Superior temporal gyrus (tissue), 1 donor: ENCODE results near the gene DRC7.

ENCODE experiments used
- DNase-seq: peaks from one replicate; pipeline ENCODE4 v3.0.0-alpha.2; 2016; ENCODE audit errors: extremely low spot score

Gene DRC7

GRCh38 chr16:57675741-57676551 is 18.7 kb upstream of the DRC7 start:
- no peak for DNase-seq

- no peak for DNase-seq
Measured at GRCh38 chr16:57676553-57677085, 18.0 kb upstream of the DRC7 start.

- DNase-seq = no peak
Measured at GRCh38 chr16:57677622-57678369, 16.8 kb upstream of the DRC7 start.

DNA sequence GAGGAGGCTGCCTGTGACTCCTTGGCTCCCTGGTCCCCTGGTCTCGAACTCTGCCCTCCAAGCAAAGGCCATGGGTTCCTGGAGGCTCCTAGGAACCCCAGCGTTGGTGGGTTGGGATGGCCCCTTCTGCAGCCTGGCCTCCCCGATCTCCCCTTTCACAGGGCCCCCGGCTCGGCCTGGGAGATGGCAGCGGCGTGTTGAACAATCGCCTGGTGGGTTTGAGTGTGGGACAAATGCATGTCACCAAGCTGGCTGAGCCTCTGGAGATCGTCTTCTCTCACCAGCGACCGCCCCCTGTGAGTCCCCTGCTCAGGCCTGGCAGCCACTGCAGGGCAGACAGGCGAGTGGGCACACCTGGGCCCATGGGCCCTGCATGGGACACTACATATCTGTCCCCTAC is 15.6 kb upstream of the DRC7 start:
- no peak for DNase-seq

DNA sequence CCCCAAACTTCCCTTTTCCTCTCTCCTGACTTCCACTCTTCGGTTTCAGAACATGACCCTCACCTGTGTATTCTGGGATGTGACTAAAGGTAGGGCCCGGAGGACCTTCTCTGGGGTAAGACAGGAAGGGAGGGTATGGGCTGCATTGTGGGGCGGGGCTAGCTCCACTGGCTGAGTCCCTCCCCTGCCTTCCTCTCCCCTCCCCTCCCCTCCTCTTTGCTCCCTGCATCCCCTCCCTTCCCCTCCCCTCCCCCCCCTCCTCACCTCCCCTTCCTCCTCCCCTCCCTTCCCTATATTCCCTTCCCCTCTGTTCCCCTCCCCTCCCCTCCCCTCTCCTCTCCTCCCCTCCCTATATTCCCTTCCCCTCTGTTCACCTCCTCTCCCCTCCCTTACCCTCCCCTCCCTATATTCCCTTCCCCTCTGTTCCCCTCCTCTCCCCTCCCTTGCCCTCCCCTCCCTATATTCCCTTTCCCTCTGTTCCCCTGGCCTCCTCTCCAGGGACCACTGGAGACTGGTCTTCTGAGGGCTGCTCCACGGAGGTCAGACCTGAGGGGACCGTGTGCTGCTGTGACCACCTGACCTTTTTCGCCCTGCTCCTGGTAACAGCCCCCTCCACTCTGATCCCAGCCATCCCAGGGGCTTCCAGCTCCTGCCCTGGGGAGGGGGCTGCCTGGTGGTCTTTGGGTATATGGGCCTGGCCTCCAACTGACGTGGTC is 14.7 kb upstream of the DRC7 start:
- DNase-seq = no peak

DNA sequence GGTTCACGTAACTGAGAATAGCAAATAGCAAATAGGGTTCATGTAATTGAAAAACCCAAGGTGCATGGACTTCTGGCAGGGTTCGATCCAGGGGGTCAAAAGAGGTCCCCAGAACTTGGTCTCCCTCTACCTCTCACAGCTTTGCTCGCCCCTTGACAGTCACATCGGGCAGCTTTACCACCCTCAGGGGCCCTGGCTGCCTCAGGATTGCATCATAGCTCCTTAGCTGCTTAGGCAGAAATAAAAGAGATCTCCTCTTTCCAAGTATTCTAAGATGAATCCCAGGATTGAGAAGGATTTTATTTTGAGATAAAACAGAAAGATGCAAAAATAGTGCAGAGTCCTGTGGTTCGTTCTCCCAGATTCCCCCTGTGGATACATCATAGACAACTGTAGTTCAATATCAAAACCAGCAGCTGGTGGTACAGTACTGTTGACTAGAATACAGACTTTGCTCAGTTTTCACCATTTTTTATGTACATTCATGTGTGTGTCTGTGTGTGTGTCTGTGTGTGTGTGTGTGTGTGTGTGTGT is 13.7 kb upstream of the DRC7 start:
- no peak for DNase-seq

DNA sequence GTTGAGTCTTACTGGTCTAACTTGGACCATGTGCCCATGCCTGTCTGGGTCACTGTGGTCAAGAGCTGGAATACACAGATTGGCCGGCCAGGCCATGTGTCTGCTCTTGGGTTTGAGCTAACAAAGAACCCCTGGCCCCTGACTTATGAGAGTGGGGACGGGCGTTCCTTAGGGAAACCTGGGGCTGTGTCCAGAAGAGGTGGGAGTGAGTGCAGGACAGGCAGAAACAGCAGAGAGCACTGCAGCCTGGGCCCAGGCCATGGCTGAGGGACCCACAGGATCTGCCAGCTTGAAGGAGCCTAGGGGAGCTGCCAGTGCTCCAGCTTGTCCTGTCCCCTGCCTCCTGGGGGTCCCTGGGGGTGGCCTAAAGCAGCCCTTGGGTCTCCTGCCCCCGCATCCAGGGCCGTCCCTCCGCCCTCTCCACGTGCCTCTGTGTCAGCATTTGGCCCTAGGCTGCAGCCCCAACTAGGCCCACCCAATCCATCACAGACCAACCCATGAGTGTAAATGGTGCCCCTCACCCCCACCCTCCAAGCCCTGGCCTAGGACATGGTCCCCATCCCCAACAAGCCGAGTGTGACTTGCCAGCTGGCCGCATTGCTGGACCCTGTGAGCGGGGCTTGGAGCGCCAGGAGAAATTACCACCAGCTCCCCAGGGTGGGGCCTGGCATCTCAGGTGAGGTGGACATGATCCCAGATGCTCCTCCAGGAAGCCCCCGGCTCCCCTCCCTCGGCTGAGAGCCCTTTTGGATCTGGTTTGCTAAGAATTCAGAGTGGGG is 12.5 kb upstream of the DRC7 start:
- no peak for DNase-seq

DNA sequence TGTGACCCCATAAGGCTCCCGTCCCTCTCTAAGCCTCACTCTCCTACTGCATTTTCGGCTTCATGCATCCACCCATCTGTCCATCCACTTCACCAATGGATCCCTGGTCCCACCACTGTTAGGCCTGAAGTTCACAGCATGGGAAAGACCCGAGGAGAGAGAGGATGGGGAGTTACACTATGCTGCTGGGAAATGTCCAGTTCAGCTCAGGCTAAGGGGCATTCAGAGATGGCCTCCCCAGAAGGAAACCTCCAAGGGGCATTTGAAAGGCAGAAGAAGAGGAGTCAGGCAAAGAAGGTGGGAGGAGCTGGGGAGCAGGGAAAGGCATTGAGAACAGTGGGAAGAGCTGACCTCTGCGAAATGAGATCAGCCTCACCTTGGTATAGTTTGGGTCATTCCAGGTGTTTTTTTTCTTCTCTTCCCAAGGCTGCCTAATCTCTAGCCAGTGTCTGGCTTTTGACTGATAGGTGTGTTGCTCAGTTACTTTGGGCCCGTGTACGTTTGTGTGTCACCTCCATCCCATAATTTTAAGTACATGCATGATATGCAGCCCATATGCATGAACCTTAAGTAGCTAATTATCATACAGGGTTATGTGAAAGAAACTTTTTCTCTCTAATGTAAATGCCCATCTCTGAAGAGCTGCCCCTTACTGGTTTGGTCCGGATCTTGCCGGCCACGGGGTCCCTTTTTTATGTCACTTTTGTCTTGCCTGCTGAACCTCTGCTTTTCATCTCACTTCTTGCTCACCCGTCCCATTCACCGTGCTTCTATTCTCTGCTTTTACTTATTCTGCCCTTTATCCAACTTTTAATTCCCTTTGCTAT is 11.6 kb upstream of the DRC7 start:
- DNase-seq = no peak

- DNase-seq = no peak
Measured at GRCh38 chr16:57683636-57684545, 10.7 kb upstream of the DRC7 start.

GRCh38 chr16:57684626-57685358 is 9.8 kb upstream of the DRC7 start:
- no peak for DNase-seq

GRCh38 chr16:57685633-57686032 is 9.0 kb upstream of the DRC7 start:
- no peak for DNase-seq

DNA sequence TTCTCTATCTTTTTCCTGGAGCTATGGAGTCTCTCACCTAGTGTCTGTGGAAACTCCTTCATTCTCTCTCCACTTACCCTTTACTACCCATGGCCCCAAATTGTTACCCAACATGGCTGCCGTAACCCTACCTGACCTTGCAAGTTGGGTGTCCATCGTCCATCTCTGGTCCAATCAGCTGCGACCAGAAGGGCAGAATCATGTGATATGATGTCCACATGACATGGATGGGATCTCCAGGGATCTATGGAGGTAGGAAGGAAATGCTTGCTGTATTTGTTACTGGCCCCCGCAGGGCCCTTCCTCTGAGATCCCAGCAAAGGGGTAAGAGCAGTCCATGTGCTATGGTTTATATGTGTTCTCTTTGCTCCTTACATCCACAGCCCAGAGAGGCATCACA is 8.0 kb upstream of the DRC7 start:
- DNase-seq = no peak

DNA sequence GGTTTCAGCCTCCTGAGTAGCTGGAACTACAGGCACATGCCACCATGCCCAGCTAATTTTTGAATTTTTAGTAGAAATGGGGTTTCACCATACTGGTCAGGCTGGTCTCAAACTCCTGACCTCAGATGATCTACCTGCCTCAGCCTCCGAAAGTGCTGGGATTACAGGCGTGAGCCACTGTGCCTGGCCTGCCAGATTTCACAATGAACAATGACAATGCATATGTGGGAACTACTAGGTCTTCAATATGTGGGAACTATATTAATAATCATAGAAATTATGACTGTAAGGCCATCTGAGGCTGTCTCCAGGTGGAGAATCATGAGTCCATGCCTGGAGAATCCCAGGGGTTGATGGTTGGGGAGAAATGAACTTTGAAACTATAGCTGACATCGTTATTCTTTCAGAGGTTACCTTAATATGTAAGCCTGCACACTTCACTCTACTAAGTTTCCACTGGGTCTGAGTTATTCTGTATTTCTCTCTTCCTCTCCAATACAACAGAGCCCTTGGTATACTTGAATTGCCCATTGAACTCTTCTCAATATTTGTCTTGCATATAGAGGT is 7.2 kb upstream of the DRC7 start:
- DNase-seq = no peak

GRCh38 chr16:57688487-57688986 is 6.1 kb upstream of the DRC7 start:
- DNase-seq = no peak

DNA sequence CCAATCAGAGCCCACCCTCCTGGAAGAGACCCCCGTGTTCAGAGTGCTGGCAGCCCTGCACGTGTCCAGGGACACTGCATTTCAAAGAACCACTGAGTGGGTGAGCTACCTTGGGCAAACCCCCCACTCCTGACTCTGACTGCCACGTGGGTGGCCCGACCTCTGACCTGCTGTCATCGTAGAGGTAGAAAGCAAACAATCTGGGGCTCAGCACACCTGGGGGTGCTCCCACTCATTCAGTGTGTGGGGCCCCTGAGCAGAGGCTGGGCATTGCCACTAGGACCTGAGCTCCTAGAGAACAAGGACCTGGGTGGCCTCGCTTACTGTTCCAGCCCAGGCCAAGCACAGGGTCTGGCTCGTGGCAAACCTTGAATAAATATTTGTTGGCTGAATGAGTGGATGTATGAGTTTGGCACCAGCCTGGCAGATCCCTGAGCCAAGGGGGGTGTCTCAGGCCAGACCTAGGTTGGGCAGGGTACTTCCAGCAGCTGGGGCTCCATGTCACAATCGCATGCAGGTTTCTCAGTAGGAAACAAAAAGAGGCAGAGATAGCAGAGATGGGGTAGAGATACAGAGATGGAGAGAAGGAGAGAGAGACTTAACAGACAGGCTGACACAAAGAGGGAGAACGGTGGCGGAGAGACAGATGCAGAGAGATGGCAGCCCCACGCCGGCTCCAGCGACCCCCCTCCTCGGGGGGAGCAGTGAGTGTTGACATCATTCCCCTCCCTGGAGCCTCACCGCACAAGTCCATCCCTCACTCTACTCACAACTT is 5.4 kb upstream of the DRC7 start:
- DNase-seq = no peak

- no peak for DNase-seq
Measured at GRCh38 chr16:57689762-57690558, 4.6 kb upstream of the DRC7 start.
